LNCAP (cell line): Measurements from ENCODE around the gene CTNNBL1.

Experiments used
- CTCF ChIP-seq: fragments of 450-650 bp; IDR thresholded peaks from 2 replicates; pipeline ENCODE4 v1.5.1; 2017; ENCODE audit warnings: mild to moderate bottlenecking

Gene CTNNBL1

GRCh38 chr20:37907330-37907676, 213.5 kb downstream of the CTNNBL1 start:
- TF ChIP-seq CTCF, result no peak

GRCh38 chr20:37907677-37908401, 214.0 kb downstream of the CTNNBL1 start:
- TF ChIP-seq CTCF, result no peak

GRCh38 chr20:37911261-37911660, 217.4 kb downstream of the CTNNBL1 start:
- TF ChIP-seq CTCF, result no peak

GRCh38 chr20:37911838-37912281, 218.0 kb downstream of the CTNNBL1 start:
- no peak for TF ChIP-seq CTCF

GRCh38 chr20:37912874-37913273, 219.0 kb downstream of the CTNNBL1 start:
- TF ChIP-seq CTCF, result no peak

GRCh38 chr20:37913567-37914366, 219.9 kb downstream of the CTNNBL1 start:
- no peak for TF ChIP-seq CTCF

GRCh38 chr20:37914367-37914671, 220.5 kb downstream of the CTNNBL1 start:
- no peak for TF ChIP-seq CTCF
